Esophagus (tissue), 2 donors: ENCODE results near the gene KRTAP4-11. TPM values are rescaled to one million over a fixed set of nuclear protein-coding genes. Genes with fewer than 3 reads are reported as not detected.

Source experiments
- H3K27ac ChIP-seq, 2 donors: one replicate each; pipeline ENCODE4 v1.5.1; 2013; ENCODE audit warnings: low read depth in 2 of 2, mild to moderate bottlenecking in 2 of 2, inconsistent platforms in 1 of 2, low read length in 1 of 2, moderate library complexity in 1 of 2
- H3K27me3 ChIP-seq, 2 donors: one replicate each; pipeline ENCODE4 v1.6.1; 2013; ENCODE audit warnings: low read length in 2 of 2, control low read depth in 1 of 2, mild to moderate bottlenecking in 1 of 2; ENCODE audit not compliant: insufficient read depth in 2 of 2, control insufficient read depth in 1 of 2
- H3K36me3 ChIP-seq, 2 donors: one replicate each; pipeline ENCODE4 v1.6.1; 2013; ENCODE audit warnings: low read length in 1 of 2; ENCODE audit not compliant: control insufficient read depth in 2 of 2, insufficient read depth in 2 of 2
- H3K4me1 ChIP-seq, 2 donors: one replicate each; pipeline ENCODE4 v1.6.1; 2013; ENCODE audit warnings: low read length in 1 of 2; ENCODE audit not compliant: control insufficient read depth in 2 of 2, insufficient read depth in 2 of 2
- H3K4me3 ChIP-seq, 2 donors: one replicate each; pipeline ENCODE4 v1.5.1; 2013; ENCODE audit warnings: low read length in 2 of 2, mild to moderate bottlenecking in 2 of 2, low read depth in 1 of 2, moderate library complexity in 1 of 2
- H3K9me3 ChIP-seq, 2 donors: one replicate each; pipeline ENCODE4 v1.6.1; 2013; ENCODE audit warnings: mild to moderate bottlenecking in 2 of 2, low read depth in 1 of 2, low read length in 1 of 2, moderate library complexity in 1 of 2; ENCODE audit not compliant: control insufficient read depth in 2 of 2, insufficient read depth in 1 of 2
- polyA plus RNA-seq, 2 donors: library from polyadenylated mRNA; stranded (reverse); fragments of 200-250 nt; gene quantifications; one replicate each; pipeline ENCODE4 v1.2.3, GENCODE V29; 2013
- donor health status: healthy with polysubstance abuse.
- donor health status: Bipolar disorder and iron deficiency.

Gene KRTAP4-11
- polyA plus RNA-seq, 2 donors: not detected

DNA sequence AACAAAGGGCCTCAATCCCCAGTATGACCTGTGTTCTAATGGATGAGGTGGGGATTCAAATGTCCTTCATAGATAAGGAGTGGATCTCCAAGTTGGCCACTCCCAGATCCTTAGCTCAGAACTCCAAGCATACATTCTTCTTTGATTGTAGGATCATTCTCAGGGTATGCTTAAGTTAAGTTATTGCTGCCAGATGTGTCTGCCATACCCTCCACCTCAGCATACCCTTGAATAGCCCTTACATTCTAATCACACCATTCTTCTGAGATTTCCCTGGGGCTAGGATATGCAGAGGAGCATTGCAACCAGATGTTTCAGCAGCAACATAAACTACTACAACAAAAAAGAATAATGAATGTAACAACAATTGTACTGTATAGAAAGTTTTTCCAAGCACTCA, 50.9 kb downstream of the KRTAP4-11 start:
- Histone ChIP-seq H3K9me3 (no peaks in the 10 kb centered on the region), H3K27ac (no peak overlapping the region), H3K4me3 (no peak overlapping the region), H3K4me1 (peaks cover 0 to 2% of the 10 kb centered on the region in 2 donors), H3K27me3 (no peaks in the 10 kb centered on the region), H3K36me3 (no peaks in the 10 kb centered on the region)

Other genes with a start within 250 kb of the KRTAP4-11 start
- under 1 TPM; 0.07 to 0.28 TPM for gene KRT20, start 233.1 kb downstream of the KRTAP4-11 start, polyA plus RNA-seq
- 10 to 100 TPM in 1 of 2 donors, 1 to 10 TPM in 1; 5.1 to 23.6 TPM for gene KRT23, start 180.7 kb downstream of the KRTAP4-11 start, polyA plus RNA-seq
- gene KRT39, start 151.4 kb downstream of the KRTAP4-11 start, polyA plus RNA-seq: not detected
- under 1 TPM; 0.18 to 0.20 TPM for gene KRT40, start 134.0 kb downstream of the KRTAP4-11 start, polyA plus RNA-seq
- gene KRTAP3-3, start 124.2 kb downstream of the KRTAP4-11 start, polyA plus RNA-seq: not detected
- gene KRTAP3-2, start 118.5 kb downstream of the KRTAP4-11 start, polyA plus RNA-seq: 10 to 100 TPM in 1 of 2 donors, 1 to 10 TPM in 1; 1.8 to 43.5 TPM
- gene KRTAP3-1, start 109.2 kb downstream of the KRTAP4-11 start, polyA plus RNA-seq: under 1 TPM in 1 of 2 donors, not detected in 1; 0.39 TPM
- under 1 TPM in 1 of 2 donors, not detected in 1; 0.09 TPM for gene KRTAP1-5, start 91.2 kb downstream of the KRTAP4-11 start, polyA plus RNA-seq
- not detected for gene KRTAP1-4, start 88.2 kb downstream of the KRTAP4-11 start, polyA plus RNA-seq
- not detected for gene KRTAP1-3, start 83.5 kb downstream of the KRTAP4-11 start, polyA plus RNA-seq
- under 1 TPM; 0.04 to 0.16 TPM for gene KRTAP1-1, start 76.9 kb downstream of the KRTAP4-11 start, polyA plus RNA-seq
- gene KRTAP2-1, start 71.1 kb downstream of the KRTAP4-11 start, polyA plus RNA-seq: not detected
- not detected for gene KRTAP2-2, start 63.1 kb downstream of the KRTAP4-11 start, polyA plus RNA-seq
- gene KRTAP2-3, start 58.3 kb downstream of the KRTAP4-11 start, polyA plus RNA-seq: under 1 TPM in 1 of 2 donors, not detected in 1; 0.10 TPM
- not detected for gene KRTAP2-4, start 52.5 kb downstream of the KRTAP4-11 start, polyA plus RNA-seq
- not detected for gene KRTAP4-7, start 34.2 kb downstream of the KRTAP4-11 start, polyA plus RNA-seq
- gene KRTAP4-8, start 20.2 kb downstream of the KRTAP4-11 start, polyA plus RNA-seq: not detected
- not detected for gene KRTAP4-16, start 16.2 kb downstream of the KRTAP4-11 start, polyA plus RNA-seq
- not detected for gene KRTAP4-9, start 13.0 kb downstream of the KRTAP4-11 start, polyA plus RNA-seq
- not detected for gene KRTAP4-12, start 5.8 kb upstream of the KRTAP4-11 start, polyA plus RNA-seq
- not detected for gene KRTAP4-6, start 22.2 kb upstream of the KRTAP4-11 start, polyA plus RNA-seq
- gene KRTAP4-5, start 31.5 kb upstream of the KRTAP4-11 start, polyA plus RNA-seq: not detected
- gene KRTAP4-4, start 42.4 kb upstream of the KRTAP4-11 start, polyA plus RNA-seq: not detected
- not detected for gene KRTAP4-3, start 49.8 kb upstream of the KRTAP4-11 start, polyA plus RNA-seq
- gene KRTAP4-2, start 59.8 kb upstream of the KRTAP4-11 start, polyA plus RNA-seq: not detected
- gene KRTAP4-1, start 66.5 kb upstream of the KRTAP4-11 start, polyA plus RNA-seq: not detected
- gene KRTAP9-1, start 71.5 kb upstream of the KRTAP4-11 start, polyA plus RNA-seq: not detected
- not detected for gene KRTAP9-2, start 108.3 kb upstream of the KRTAP4-11 start, polyA plus RNA-seq
- not detected for gene KRTAP9-3, start 114.1 kb upstream of the KRTAP4-11 start, polyA plus RNA-seq
- not detected for gene KRTAP9-8, start 119.6 kb upstream of the KRTAP4-11 start, polyA plus RNA-seq
- not detected for gene KRTAP9-4, start 131.3 kb upstream of the KRTAP4-11 start, polyA plus RNA-seq
- not detected for gene KRTAP9-9, start 137.0 kb upstream of the KRTAP4-11 start, polyA plus RNA-seq
- not detected for gene KRTAP9-6, start 147.0 kb upstream of the KRTAP4-11 start, polyA plus RNA-seq
- not detected for gene KRTAP9-7, start 157.3 kb upstream of the KRTAP4-11 start, polyA plus RNA-seq
- gene KRTAP29-1, start 184.5 kb upstream of the KRTAP4-11 start, polyA plus RNA-seq: not detected
- gene KRTAP16-1, start 190.9 kb upstream of the KRTAP4-11 start, polyA plus RNA-seq: not detected
- not detected for gene KRTAP17-1, start 197.3 kb upstream of the KRTAP4-11 start, polyA plus RNA-seq
- 1 to 10 TPM in 1 of 2 donors, under 1 TPM in 1; 0.69 to 1.2 TPM for gene KRT33A, start 232.5 kb upstream of the KRTAP4-11 start, polyA plus RNA-seq